GM18907 (cell line): ENCODE results near the gene CBLN3.

Experiments
- ATAC-seq: cut with Tn5 transposase; IDR thresholded peaks from one replicate; pipeline ENCODE4 v1.9.1; 2021; ENCODE audit warnings: mild to moderate bottlenecking, moderate library complexity; ENCODE audit not compliant: unreplicated experiment

Gene CBLN3

GRCh38 chr14:24439830-24440605 is 10.6 kb upstream of the CBLN3 start:
- no peak for ATAC-seq

- ATAC-seq = no peak
Measured at GRCh38 chr14:24439257-24439656, 9.8 kb upstream of the CBLN3 start.

- no peak for ATAC-seq
Measured at GRCh38 chr14:24438223-24439097, 9.0 kb upstream of the CBLN3 start.

GRCh38 chr14:24437736-24438067 is 8.2 kb upstream of the CBLN3 start:
- ATAC-seq = no peak

- ATAC-seq = no peak
Measured at GRCh38 chr14:24437020-24437735, 7.7 kb upstream of the CBLN3 start.

GRCh38 chr14:24436355-24437019 is 7.0 kb upstream of the CBLN3 start:
- ATAC-seq = peak; percentile 41

- ATAC-seq = no peak
Measured at GRCh38 chr14:24435998-24436354, 6.5 kb upstream of the CBLN3 start.

GRCh38 chr14:24435192-24435810 is 5.8 kb upstream of the CBLN3 start:
- ATAC-seq = no peak

GRCh38 chr14:24434676-24435075 is 5.2 kb upstream of the CBLN3 start:
- no peak for ATAC-seq

- no peak for ATAC-seq
Measured at GRCh38 chr14:24434036-24434435, 4.6 kb upstream of the CBLN3 start.

GRCh38 chr14:24432259-24433131 is 3.0 kb upstream of the CBLN3 start:
- ATAC-seq = no peak

GRCh38 chr14:24431569-24432258 is 2.2 kb upstream of the CBLN3 start:
- peak; percentile 58 for ATAC-seq

GRCh38 chr14:24430682-24431568 is 1.5 kb upstream of the CBLN3 start:
- peak; percentile 47 for ATAC-seq

- ATAC-seq = peak; percentile 65
Measured at GRCh38 chr14:24430143-24430681, 744 bp upstream of the CBLN3 start.

- no peak for ATAC-seq
Measured at GRCh38 chr14:24428628-24429394, 657 bp downstream of the CBLN3 start.

GRCh38 chr14:24427537-24428508 is 1.6 kb downstream of the CBLN3 start:
- no peak for ATAC-seq
